OCI-LY7 (cell line): ENCODE data around the gene ABCC3. TPM values are rescaled to one million over a fixed set of nuclear protein-coding genes. Genes with fewer than 3 reads are reported as not detected.

Source experiments
- BruUV-seq: library from RNA; stranded (reverse); fragments of 400-500 nt; replicated peaks from 2 replicates; lab custom pipeline; 2021; lab: Mats Ljungman, UMichigan
- CTCF ChIA-PET: fragments of 300-600 bp; sonication (Branson Sonifier 250); formaldehyde crosslinking; loops from one replicate; lab custom pipeline; 2022; ENCODE audit warnings: antibody characterized with exemption; ENCODE audit not compliant: unreplicated experiment; lab: Charles Lee
- POLR2A ChIA-PET: fragments of 300-600 bp; sonication (Branson Sonifier 250); formaldehyde crosslinking; loops from one replicate; lab custom pipeline; 2022; ENCODE audit warnings: antibody characterized with exemption; lab: Charles Lee
- DNase-seq: peaks from one replicate; pipeline ENCODE4 v3.0.0-alpha.2; 2015; ENCODE audit warnings: low spot score
- H2AFZ ChIP-seq: fragments of 200-600 bp; sonication (generic), shearing (Covaris generic); 2 replicates; pipeline ENCODE4 v1.6.1; 2014; ENCODE audit warnings: mild to moderate bottlenecking, antibody characterized with exemption, low read length, moderate library complexity
- H3K27ac ChIP-seq: fragments of 200-600 bp; sonication (generic); 2 replicates; pipeline ENCODE4 v1.5.1; 2014; ENCODE audit warnings: mixed run types, low read depth, mild to moderate bottlenecking, moderate library complexity, low read length, inconsistent platforms; ENCODE audit not compliant: poor library complexity, severe bottlenecking
- H3K36me3 ChIP-seq: fragments of 200-600 bp; sonication (generic); 2 replicates; pipeline ENCODE4 v1.6.1; 2014; ENCODE audit warnings: mild to moderate bottlenecking, antibody characterized with exemption, low read length, moderate library complexity, mixed read lengths; ENCODE audit not compliant: insufficient read depth
- H3K4me1 ChIP-seq: fragments of 200-600 bp; sonication (generic); 2 replicates; pipeline ENCODE4 v1.5.1; 2014; ENCODE audit warnings: mild to moderate bottlenecking, low read length; ENCODE audit not compliant: insufficient read depth, poor library complexity, severe bottlenecking
- H3K4me2 ChIP-seq: fragments of 200-600 bp; sonication (generic); 2 replicates; pipeline ENCODE4 v1.6.1; 2014; ENCODE audit warnings: mild to moderate bottlenecking, low read length
- H3K4me3 ChIP-seq: fragments of 200-600 bp; sonication (generic); 2 replicates; pipeline ENCODE4 v1.5.1; 2014; ENCODE audit warnings: mild to moderate bottlenecking, low read depth, low read length; ENCODE audit not compliant: poor library complexity, severe bottlenecking
- H3K79me2 ChIP-seq: fragments of 200-600 bp; sonication (generic); 2 replicates; pipeline ENCODE4 v1.6.1; 2016; ENCODE audit warnings: low read depth, mild to moderate bottlenecking, low read length, moderate library complexity, mixed read lengths; ENCODE audit not compliant: insufficient read depth
- H3K9me2 ChIP-seq: fragments of 200-600 bp; sonication (generic); 2 replicates; pipeline ENCODE4 v1.6.1; 2016; ENCODE audit warnings: mild to moderate bottlenecking, low read length, mixed read lengths; ENCODE audit not compliant: insufficient read depth
- H3K9me3 ChIP-seq: fragments of 200-600 bp; sonication (generic); 2 replicates; pipeline ENCODE4 v1.6.1; 2014; ENCODE audit warnings: mild to moderate bottlenecking, mixed run types, low read length, mixed read lengths
- H4K20me1 ChIP-seq: fragments of 200-600 bp; sonication (generic); 2 replicates; pipeline ENCODE4 v1.6.1; 2014; ENCODE audit warnings: mild to moderate bottlenecking, antibody characterized with exemption, low read length, moderate library complexity, mixed read lengths; ENCODE audit not compliant: insufficient read depth
- CTCF ChIP-seq: fragments of 200-600 bp; sonication (generic); conservative IDR thresholded peaks from 2 replicates; pipeline ENCODE4 v1.5.1; 2014; ENCODE audit warnings: mild to moderate bottlenecking, antibody characterized with exemption, low read length, moderate library complexity, mixed read lengths
- EZH2phosphoT487 ChIP-seq: fragments of 200-600 bp; sonication (generic); IDR thresholded peaks from 2 replicates; pipeline ENCODE4 v1.6.1; 2018; ENCODE audit warnings: low read depth, borderline replicate concordance, mild to moderate bottlenecking, mixed run types, antibody characterized with exemption, low read length, moderate library complexity, mixed read lengths
- intact Hi-C: fragments of 100-400 bp; cut with micrococcal nuclease; formaldehyde crosslinking; loops from one replicate; pipeline ENCODE4 v1.10.0; 2022; ENCODE audit not compliant: unreplicated experiment
- total RNA-seq, 2 experiments: library from RNA; depleted of rRNA in 1 of 2; stranded (reverse); fragments of >200 nt in 1 of 2; shearing (Covaris generic) in 1 of 2; gene quantifications; 2 replicates each; pipeline ENCODE4 v1.2.3, GENCODE V29; 2014 to 2022

ABCC3 gene
- total RNA-seq, 2 experiments from 2014 or later, result not detected

GRCh38 chr17:50653738-50654137 lies 19.1 kb downstream of the ABCC3 start:
- no peaks in the 10 kb centered on the region for H3K4me1 ChIP-seq
- no peak overlapping the region for H3K27ac ChIP-seq
- intact Hi-C loops, result no loop called here
- H2AFZ ChIP-seq, result no peak overlapping the region
- no peak overlapping the region for H3K4me3 ChIP-seq
- ChIA-PET CTCF (interaction anchor here (0.6 kb wide), 1 partner anchor 1097 kb away, joined by 3 read pairs; no protein-coding TSS in a partner anchor), POLR2A (interaction anchor here (0.6 kb wide), 1 partner anchor 216 kb away, joined by 5 read pairs; no protein-coding TSS in a partner anchor)
- no peaks in the 10 kb centered on the region for H3K9me2 ChIP-seq
- H3K79me2 ChIP-seq, result no peaks in the 10 kb centered on the region
- no peak overlapping the region for H3K4me2 ChIP-seq
- no peaks in the 10 kb centered on the region for H3K36me3 ChIP-seq
- no peak for DNase-seq
- TF ChIP-seq EZH2phosphoT487 (no peak), CTCF (no peak)
- no TSS peak for BruUV-seq
- no peaks in the 10 kb centered on the region for H4K20me1 ChIP-seq
- peaks cover 5% of the 10 kb centered on the region; the same call in 1 of the 2 replicates for H3K9me3 ChIP-seq

- Histone ChIP-seq H3K79me2 (no peaks in the 10 kb centered on the region), H3K36me3 (no peaks in the 10 kb centered on the region), H3K4me2 (no peak overlapping the region), H4K20me1 (no peaks in the 10 kb centered on the region), H3K4me3 (no peak overlapping the region), H3K9me3 (peaks cover 5% of the 10 kb centered on the region; the same call in 1 of the 2 replicates), H3K9me2 (no peaks in the 10 kb centered on the region), H3K4me1 (peaks cover 3% of the 10 kb centered on the region), H2AFZ (no peak overlapping the region), H3K27ac (no peak overlapping the region)
- DNase-seq, result no peak
- no TSS peak for BruUV-seq
- no peak for TF ChIP-seq EZH2phosphoT487
- TF ChIP-seq CTCF, result no peak
- ChIA-PET POLR2A (no interaction called here), CTCF (no interaction called here)
- intact Hi-C loops, result no loop called here
Measured at GRCh38 chr17:50656509-50656908, 21.8 kb downstream of the ABCC3 start.

GRCh38 chr17:50657054-50657453 lies 22.4 kb downstream of the ABCC3 start:
- no peak overlapping the region for H3K4me3 ChIP-seq
- H4K20me1 ChIP-seq, result no peaks in the 10 kb centered on the region
- H3K27ac ChIP-seq, result no peak overlapping the region
- H3K4me1 ChIP-seq, result peaks cover 8% of the 10 kb centered on the region
- DNase-seq, result no peak
- H3K79me2 ChIP-seq, result no peaks in the 10 kb centered on the region
- intact Hi-C loops, result no loop called here
- no TSS peak for BruUV-seq
- TF ChIP-seq CTCF (no peak), EZH2phosphoT487 (no peak)
- no peaks in the 10 kb centered on the region for H3K9me3 ChIP-seq
- CTCF ChIA-PET, result no interaction called here
- H2AFZ ChIP-seq, result no peak overlapping the region
- H3K36me3 ChIP-seq, result no peaks in the 10 kb centered on the region
- POLR2A ChIA-PET, result no interaction called here
- no peaks in the 10 kb centered on the region for H3K9me2 ChIP-seq
- no peak overlapping the region for H3K4me2 ChIP-seq
